Measurements from ENCODE around the gene PRKAR1B.

DNA sequence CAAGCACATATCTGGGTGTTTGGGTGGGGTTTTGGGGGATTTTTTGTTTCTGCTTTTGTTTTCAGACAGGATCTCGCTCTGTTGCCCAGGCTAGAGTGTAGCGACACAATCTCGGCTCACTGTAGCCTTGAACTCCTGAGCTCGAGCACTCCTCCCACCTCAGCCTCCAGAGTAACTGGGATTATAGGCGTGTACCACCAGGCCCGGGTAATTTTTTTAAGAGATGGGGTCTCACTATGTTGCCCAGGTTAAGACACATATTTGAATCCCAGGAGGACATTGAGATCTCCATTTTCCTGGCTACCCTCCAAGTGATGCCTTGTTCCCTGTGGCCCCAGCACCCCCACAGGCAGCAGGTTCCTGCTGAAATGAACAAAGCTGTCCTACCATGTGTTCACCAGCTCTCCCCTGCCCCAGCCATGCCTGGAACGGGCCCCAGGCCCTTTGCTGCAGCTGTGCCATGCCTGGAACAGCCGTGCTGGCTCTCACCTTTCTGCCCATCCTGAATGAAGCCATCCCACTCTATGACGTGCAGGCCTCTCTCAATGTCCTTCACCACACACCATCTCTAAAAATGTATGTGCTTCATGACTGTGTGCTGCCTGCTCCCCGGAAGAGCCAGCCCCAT is 55.6 kb downstream of the PRKAR1B start:
- TF ChIP-seq CTCF (IDR thresholded peaks at IDR 0.05) (no peak), TAF1 (IDR thresholded peaks at IDR 0.05; ENCODE audit: borderline replicate concordance, low read depth, low read length) (no peak)
